Neuronal stem cell (in vitro differentiated cells): ENCODE data around the gene CNNM1.

ENCODE experiments used
- DNase-seq: peaks from one replicate; pipeline ENCODE4 v3.0.0-alpha.2; 2013; ENCODE audit warnings: low spot score
- H2AFZ ChIP-seq: one replicate; pipeline ENCODE4 v1.6.1; 2013; ENCODE audit warnings: mild to moderate bottlenecking, low read length, inconsistent platforms
- H2AK5ac ChIP-seq: 2 replicates; pipeline ENCODE4 v1.6.1; 2013; ENCODE audit warnings: low read depth, mild to moderate bottlenecking, inconsistent platforms, low read length, moderate library complexity, mixed read lengths
- H2BK120ac ChIP-seq: 2 replicates; pipeline ENCODE4 v1.6.1; 2013; ENCODE audit warnings: low read depth, mild to moderate bottlenecking, inconsistent platforms, low read length, moderate library complexity, mixed read lengths
- H2BK12ac ChIP-seq: one replicate; pipeline ENCODE4 v1.6.1; 2013; ENCODE audit warnings: low read length, inconsistent platforms
- H2BK15ac ChIP-seq: 2 replicates; pipeline ENCODE4 v1.6.1; 2013; ENCODE audit warnings: mild to moderate bottlenecking, low read length, inconsistent platforms, mixed read lengths
- H2BK5ac ChIP-seq: one replicate; pipeline ENCODE4 v1.6.1; 2013; ENCODE audit warnings: inconsistent platforms, mild to moderate bottlenecking, low read length, moderate library complexity
- H3K14ac ChIP-seq: one replicate; pipeline ENCODE4 v1.6.1; 2013; ENCODE audit warnings: low read length, inconsistent platforms
- H3K18ac ChIP-seq: 2 replicates; pipeline ENCODE4 v1.6.1; 2013; ENCODE audit warnings: low read length, inconsistent platforms
- H3K23ac ChIP-seq: 2 replicates; pipeline ENCODE4 v1.6.1; 2013; ENCODE audit warnings: low read depth, mild to moderate bottlenecking, mixed read lengths, low read length, inconsistent platforms; ENCODE audit not compliant: poor library complexity
- H3K27ac ChIP-seq: replicated peaks from 3 replicates; pipeline ENCODE4 v1.5.1; 2013; ENCODE audit warnings: low read length, inconsistent platforms
- H3K27me3 ChIP-seq, 3 experiments: 2 replicates each; pipeline ENCODE4 v1.6.1; 2013; ENCODE audit warnings: low read length in 3 of 3, mild to moderate bottlenecking in 2 of 3, inconsistent platforms in 1 of 3, low read depth in 1 of 3, mixed read lengths in 1 of 3, moderate library complexity in 1 of 3; ENCODE audit not compliant: control insufficient read depth in 3 of 3, insufficient read depth in 3 of 3
- H3K36me3 ChIP-seq, 2 donors: replicated peaks in 1 of 2; 2 replicates each; pipeline ENCODE4 v1.6.1; 2013; ENCODE audit warnings: low read length in 2 of 2; ENCODE audit not compliant: control insufficient read depth in 2 of 2, insufficient read depth in 2 of 2
- H3K4ac ChIP-seq: 2 replicates; pipeline ENCODE4 v1.6.1; 2013; ENCODE audit warnings: inconsistent platforms, mild to moderate bottlenecking, low read length, moderate library complexity
- H3K4me1 ChIP-seq, 2 donors: 1 replicate in 1 of 2; 2 replicates in 1 of 2; pipeline ENCODE4 v1.6.1; 2013; ENCODE audit warnings: low read length in 2 of 2, low read depth in 1 of 2; ENCODE audit not compliant: control insufficient read depth in 2 of 2, insufficient read depth in 1 of 2
- H3K4me2 ChIP-seq: one replicate; pipeline ENCODE4 v1.6.1; 2013; ENCODE audit warnings: mild to moderate bottlenecking, low read length, inconsistent platforms; ENCODE audit not compliant: insufficient read depth, poor library complexity, severe bottlenecking
- H3K4me3 ChIP-seq, 2 donors: 2 replicates each; pipeline ENCODE4 v1.5.1; 2013; ENCODE audit warnings: low read length in 2 of 2, mild to moderate bottlenecking in 2 of 2, inconsistent platforms in 1 of 2, moderate library complexity in 1 of 2
- H3K79me1 ChIP-seq: one replicate; pipeline ENCODE4 v1.6.1; 2013; ENCODE audit warnings: low read depth, mild to moderate bottlenecking, inconsistent platforms, low read length, moderate library complexity
- H3K9ac ChIP-seq: one replicate; pipeline ENCODE4 v1.6.1; 2013; ENCODE audit warnings: mild to moderate bottlenecking, low read depth, low read length, inconsistent platforms; ENCODE audit not compliant: poor library complexity
- H3K9me3 ChIP-seq, 2 donors: replicated peaks in 1 of 2; 2 replicates each; pipeline versions ENCODE3 to v1.6.1; 2013; ENCODE audit warnings: low read length in 2 of 2, mild to moderate bottlenecking in 2 of 2, inconsistent platforms in 1 of 2, low read depth in 1 of 2, mixed read lengths in 1 of 2, moderate library complexity in 1 of 2; ENCODE audit not compliant: control insufficient read depth in 2 of 2, insufficient read depth in 1 of 2
- H4K8ac ChIP-seq: one replicate; pipeline ENCODE4 v1.6.1; 2013; ENCODE audit warnings: low read depth, mild to moderate bottlenecking, inconsistent platforms, low read length, moderate library complexity
- H4K91ac ChIP-seq: one replicate; pipeline ENCODE4 v1.6.1; 2013; ENCODE audit warnings: low read length, low read depth, mild to moderate bottlenecking, inconsistent platforms; ENCODE audit not compliant: poor library complexity
- WGBS, 2 donors: extraction: QIAGEN DNeasy Blood & Tissue Kit; methylation state at CpG; one replicate each; pipeline ENCODE4 v1.1.7; 2013; ENCODE audit warnings: missing lambda C conversion rate in 2 of 2, mixed read lengths in 1 of 2; ENCODE audit not compliant: insufficient read length in 2 of 2, insufficient replicate concordance in 1 of 2; ENCODE audit errors: extremely low coverage in 2 of 2; 5-methylcytosine and 5-hydroxymethylcytosine counted together

CNNM1 gene

GRCh38 chr10:99418910-99419624, 89.9 kb downstream of the CNNM1 start:
- H3K79me1 ChIP-seq, result no peaks in the 10 kb centered on the region
- no peak overlapping the region for H3K4me3 ChIP-seq
- H2BK15ac ChIP-seq, result no peak overlapping the region
- no peak overlapping the region for H2AFZ ChIP-seq
- H2BK12ac ChIP-seq, result no peak overlapping the region
- H2AK5ac ChIP-seq, result no peak overlapping the region
- no peak overlapping the region for H3K9ac ChIP-seq
- no peak for DNase-seq
- H4K91ac ChIP-seq, result no peak overlapping the region
- no peak overlapping the region for H2BK5ac ChIP-seq
- no peak overlapping the region for H3K27ac ChIP-seq
- no peak overlapping the region for H3K14ac ChIP-seq
- H2BK120ac ChIP-seq, result no peak overlapping the region
- no peak overlapping the region for H4K8ac ChIP-seq
- no peaks in the 10 kb centered on the region for H3K27me3 ChIP-seq
- no peak overlapping the region for H3K4me2 ChIP-seq
- H3K9me3 ChIP-seq, result no peaks in the 10 kb centered on the region
- H3K23ac ChIP-seq, result no peak overlapping the region
- no peaks in the 10 kb centered on the region for H3K4me1 ChIP-seq
- H3K18ac ChIP-seq, result no peak overlapping the region
- H3K36me3 ChIP-seq, result peaks cover 4 to 29% of the 10 kb centered on the region in 2 donors
- H3K4ac ChIP-seq, result no peak overlapping the region

GRCh38 chr10:99419688-99420087, 90.5 kb downstream of the CNNM1 start:
- Histone ChIP-seq H3K4ac (no peak overlapping the region), H2BK15ac (no peak overlapping the region), H3K18ac (no peak overlapping the region), H3K27ac (no peak overlapping the region), H2BK5ac (no peak overlapping the region), H3K27me3 (no peaks in the 10 kb centered on the region), H3K4me1 (no peaks in the 10 kb centered on the region), H2BK120ac (no peak overlapping the region), H3K4me3 (no peak overlapping the region), H3K36me3 (peaks cover 4 to 31% of the 10 kb centered on the region in 2 donors), H3K23ac (no peak overlapping the region), H4K91ac (no peak overlapping the region), H3K14ac (no peak overlapping the region), H3K79me1 (no peaks in the 10 kb centered on the region), H2AK5ac (no peak overlapping the region), H2BK12ac (no peak overlapping the region), H2AFZ (no peak overlapping the region), H3K9me3 (no peaks in the 10 kb centered on the region), H4K8ac (no peak overlapping the region), H3K9ac (no peak overlapping the region), H3K4me2 (no peak overlapping the region)
- no peak for DNase-seq
- WGBS, 2 donors, result no CpG with 5 or more reads among the region's 2 CpGs

- H3K9me3 ChIP-seq, result no peaks in the 10 kb centered on the region
- no peak overlapping the region for H3K23ac ChIP-seq
- no peak overlapping the region for H2BK12ac ChIP-seq
- no peak overlapping the region for H4K91ac ChIP-seq
- no peak overlapping the region for H3K4me2 ChIP-seq
- no peaks in the 10 kb centered on the region for H3K27me3 ChIP-seq
- H3K14ac ChIP-seq, result no peak overlapping the region
- H2BK5ac ChIP-seq, result no peak overlapping the region
- H3K18ac ChIP-seq, result no peak overlapping the region
- no peak overlapping the region for H2BK120ac ChIP-seq
- no CpG with 5 or more reads among the region's 3 CpGs for WGBS, 2 donors
- peaks cover 7 to 47% of the 10 kb centered on the region in 2 donors for H3K36me3 ChIP-seq
- no peak overlapping the region for H3K4ac ChIP-seq
- H3K9ac ChIP-seq, result no peak overlapping the region
- no peak overlapping the region for H2BK15ac ChIP-seq
- no peaks in the 10 kb centered on the region for H3K4me1 ChIP-seq
- H2AK5ac ChIP-seq, result no peak overlapping the region
- no peak overlapping the region for H3K27ac ChIP-seq
- no peak overlapping the region for H4K8ac ChIP-seq
- no peak overlapping the region for H2AFZ ChIP-seq
- no peaks in the 10 kb centered on the region for H3K79me1 ChIP-seq
- no peak for DNase-seq
- H3K4me3 ChIP-seq, result no peak overlapping the region
Observed at GRCh38 chr10:99421233-99421739, 92.1 kb downstream of the CNNM1 start.

GRCh38 chr10:99422529-99423096, 93.5 kb downstream of the CNNM1 start:
- no peak overlapping the region for H3K18ac ChIP-seq
- no peak overlapping the region for H2BK12ac ChIP-seq
- no peak overlapping the region for H3K4me2 ChIP-seq
- H2BK5ac ChIP-seq, result no peak overlapping the region
- no peak overlapping the region for H3K23ac ChIP-seq
- no peak overlapping the region for H4K91ac ChIP-seq
- H3K14ac ChIP-seq, result no peak overlapping the region
- no peak overlapping the region for H2BK120ac ChIP-seq
- H2AFZ ChIP-seq, result no peak overlapping the region
- no peak overlapping the region for H2BK15ac ChIP-seq
- H3K4ac ChIP-seq, result no peak overlapping the region
- DNase-seq, result no peak
- no peak overlapping the region for H3K27ac ChIP-seq
- no CpG with 5 or more reads among the region's 5 CpGs for WGBS, 2 donors
- peaks cover 7 to 50% of the 10 kb centered on the region in 2 donors for H3K36me3 ChIP-seq
- H2AK5ac ChIP-seq, result no peak overlapping the region
- no peak overlapping the region for H4K8ac ChIP-seq
- no peaks in the 10 kb centered on the region for H3K4me1 ChIP-seq
- H3K9ac ChIP-seq, result no peak overlapping the region
- no peaks in the 10 kb centered on the region for H3K9me3 ChIP-seq
- H3K27me3 ChIP-seq, result no peaks in the 10 kb centered on the region
- H3K79me1 ChIP-seq, result no peaks in the 10 kb centered on the region
- no peak overlapping the region for H3K4me3 ChIP-seq
